GM18951 (cell line): ENCODE data around the gene MYLK2.

Source experiments
- POLR2A ChIP-seq: IDR thresholded peaks from 4 replicates; pipeline ENCODE4 v1.6.1; 2011; ENCODE audit warnings: mild to moderate bottlenecking; ENCODE audit not compliant: insufficient read length, insufficient read depth; ENCODE audit errors: extremely low read depth
- in situ Hi-C: fragments of 300-500 bp; cut with MboI; formaldehyde crosslinking; loops from one replicate; pipeline ENCODE4 v1.12.0; 2022; ENCODE audit warnings: low sequenced_read_pairs, mixed read lengths, inconsistent platforms; ENCODE audit not compliant: unreplicated experiment

The MYLK2 gene

GRCh38 chr20:31833130-31833930 is 14.2 kb downstream of the MYLK2 start:
- in situ Hi-C loops = no loop called here
- TF ChIP-seq POLR2A = no peak

GRCh38 chr20:31833931-31834521 is 14.9 kb downstream of the MYLK2 start:
- in situ Hi-C loops = no loop called here
- no peak for TF ChIP-seq POLR2A

DNA sequence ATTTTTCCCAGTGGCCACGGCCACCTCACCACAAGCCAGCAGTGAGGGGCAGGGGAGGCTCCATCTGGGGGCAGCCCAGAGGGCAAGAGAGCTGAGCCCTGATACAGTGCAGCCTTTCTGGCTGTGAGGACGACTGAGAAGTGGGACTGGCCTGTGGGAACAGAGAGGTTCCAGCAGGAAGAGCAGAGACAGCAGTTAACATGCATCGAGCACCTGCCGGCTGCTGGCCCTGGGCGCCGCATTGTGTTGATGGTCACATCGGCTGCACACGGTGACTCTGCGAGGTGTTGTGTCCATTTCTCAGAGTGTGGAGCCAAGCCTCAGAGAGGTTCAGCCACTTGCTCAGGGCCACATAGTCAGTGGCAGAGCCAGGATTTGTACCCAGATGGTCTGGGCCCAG is 16.4 kb downstream of the MYLK2 start:
- no peak for TF ChIP-seq POLR2A
- in situ Hi-C loops = no loop called here

DNA sequence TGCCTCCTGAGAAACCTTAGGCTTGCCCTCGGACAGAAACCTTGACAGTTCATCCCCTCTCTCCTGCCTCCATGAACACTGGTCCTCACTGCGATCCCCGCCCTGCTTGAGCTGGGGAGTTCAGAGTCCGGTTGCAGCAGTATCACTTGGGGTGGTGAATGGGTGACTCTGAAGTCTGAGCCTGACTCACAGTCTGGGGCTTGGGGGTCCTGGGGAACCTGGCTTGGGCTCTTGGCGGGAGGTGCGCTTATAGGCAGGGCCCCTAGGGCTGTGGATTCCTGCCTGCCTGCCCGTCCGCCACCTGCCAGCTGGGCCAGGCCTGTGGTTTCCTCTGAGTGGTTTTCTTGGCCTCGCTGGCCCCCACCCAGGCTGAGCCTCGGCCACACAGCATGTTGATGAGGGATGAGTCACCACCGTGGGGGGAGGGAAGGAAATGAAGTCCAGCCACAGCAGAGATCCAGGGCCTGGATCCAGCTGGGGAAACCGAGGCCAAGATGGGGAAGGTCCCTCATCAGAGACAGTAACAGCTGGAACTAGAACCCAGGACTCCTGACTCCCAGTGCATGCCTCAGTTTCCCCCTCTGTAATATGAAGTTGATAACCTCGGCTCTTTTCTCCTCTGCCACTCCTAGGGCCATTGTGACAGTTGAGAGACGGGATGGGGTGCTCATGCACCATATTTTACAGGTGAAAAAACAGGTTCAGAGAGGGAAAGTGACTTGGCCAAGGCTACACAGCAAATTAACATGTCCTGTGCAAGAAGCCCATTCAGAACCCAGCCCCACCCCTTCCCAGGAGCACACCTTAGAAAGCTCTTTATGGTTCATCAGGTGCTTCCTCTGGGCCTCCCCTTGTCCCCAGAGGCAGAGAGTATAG is 17.1 kb downstream of the MYLK2 start:
- TF ChIP-seq POLR2A = no peak
- in situ Hi-C loops = no loop called here

GRCh38 chr20:31836853-31837608 is 17.9 kb downstream of the MYLK2 start:
- in situ Hi-C loops = no loop called here
- no peak for TF ChIP-seq POLR2A

DNA sequence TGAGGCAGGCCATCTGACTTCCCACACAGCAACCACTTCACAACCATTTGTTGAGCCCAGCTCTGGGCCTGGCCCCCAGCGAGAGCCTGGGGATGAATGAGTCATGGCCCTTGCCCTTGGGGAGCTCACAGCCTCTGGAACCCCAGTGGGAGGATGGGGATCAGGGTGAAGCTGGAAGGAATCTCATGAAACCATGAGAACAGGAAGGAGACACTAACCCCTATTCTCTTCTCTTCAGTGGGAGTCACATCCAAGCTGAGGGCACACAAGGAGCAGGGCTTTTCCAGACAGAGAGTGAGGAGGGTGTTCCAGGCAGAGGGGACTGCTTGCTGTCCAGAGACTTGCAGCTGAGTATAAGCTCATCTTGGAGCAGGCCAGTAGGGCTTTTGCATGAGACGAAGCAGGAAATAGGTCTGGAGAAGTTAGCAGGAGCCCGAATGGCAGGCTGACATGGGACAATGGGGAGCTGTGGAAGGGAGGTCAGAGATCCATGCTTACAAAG is 18.8 kb downstream of the MYLK2 start:
- in situ Hi-C loops = no loop called here
- no peak for TF ChIP-seq POLR2A

DNA sequence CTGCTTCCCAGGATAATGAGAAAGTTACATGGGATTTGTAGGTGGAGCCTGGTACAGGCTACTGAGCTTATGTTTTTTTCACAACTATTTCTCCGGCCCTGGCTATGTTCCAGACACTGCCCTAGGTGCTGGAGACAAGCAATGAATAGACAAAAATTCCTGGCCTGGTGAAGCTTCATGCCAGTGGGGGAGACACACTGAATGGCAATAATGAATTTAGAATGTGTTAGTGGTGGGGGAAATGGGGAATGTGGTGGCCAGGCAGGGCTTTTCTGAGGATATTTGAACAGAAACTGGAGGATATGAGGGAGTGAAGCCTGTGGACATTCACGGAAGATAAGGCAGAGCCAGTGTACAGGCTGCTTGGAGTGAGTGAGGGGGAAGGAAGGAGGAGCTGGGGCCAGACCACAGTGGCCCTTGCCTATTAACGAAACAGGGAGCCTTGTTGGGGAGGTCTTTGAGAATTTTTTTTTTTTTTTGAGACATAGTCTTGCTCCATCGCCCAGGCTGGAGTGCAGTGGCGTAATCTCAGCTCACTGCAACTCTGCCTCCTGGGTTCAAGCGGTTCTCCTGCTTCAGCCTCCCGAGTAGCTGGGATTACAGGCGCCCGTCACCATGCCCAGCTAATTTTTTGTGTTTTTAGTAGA is 19.6 kb downstream of the MYLK2 start:
- in situ Hi-C loops = no loop called here
- TF ChIP-seq POLR2A = no peak

DNA sequence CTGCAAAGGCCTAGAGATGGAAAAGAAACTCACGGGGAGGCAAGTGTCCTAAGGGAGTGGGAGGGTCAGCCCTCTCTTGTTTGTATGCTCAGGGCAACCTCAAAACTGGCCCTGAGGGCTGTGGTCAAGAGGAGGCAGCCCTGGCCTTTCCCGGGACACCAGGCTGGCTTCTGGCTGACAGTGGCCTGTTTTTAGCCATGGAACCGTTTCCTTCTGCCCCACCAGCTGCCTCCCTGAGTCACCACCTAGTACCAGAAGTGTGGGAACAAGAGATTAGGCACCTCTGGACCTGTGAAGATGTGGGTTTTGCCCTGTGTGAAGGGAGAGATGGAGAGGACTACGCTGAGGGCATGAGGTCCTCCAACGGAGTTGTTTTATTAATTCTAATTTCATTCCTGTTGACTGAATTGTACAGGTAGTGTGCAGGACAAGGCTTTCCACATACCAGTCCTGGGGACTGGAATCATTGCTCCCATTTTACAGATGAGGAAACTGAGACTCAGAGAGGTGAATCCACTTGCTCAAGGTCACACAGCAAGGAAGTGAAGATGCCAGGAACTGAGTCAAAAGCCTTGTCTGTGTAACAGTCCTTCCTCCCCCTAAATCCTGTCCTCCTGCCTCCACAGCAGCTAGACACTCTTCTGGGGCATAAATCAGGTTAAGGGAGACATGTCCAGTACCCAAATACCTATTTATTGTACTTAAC is 20.8 kb downstream of the MYLK2 start:
- no peak for TF ChIP-seq POLR2A
- in situ Hi-C loops = no loop called here

GRCh38 chr20:31840906-31841816 is 22.0 kb downstream of the MYLK2 start:
- no peak for TF ChIP-seq POLR2A
- in situ Hi-C loops = no loop called here

GRCh38 chr20:31841928-31842327 is 22.8 kb downstream of the MYLK2 start:
- no peak for TF ChIP-seq POLR2A
- in situ Hi-C loops = no loop called here

DNA sequence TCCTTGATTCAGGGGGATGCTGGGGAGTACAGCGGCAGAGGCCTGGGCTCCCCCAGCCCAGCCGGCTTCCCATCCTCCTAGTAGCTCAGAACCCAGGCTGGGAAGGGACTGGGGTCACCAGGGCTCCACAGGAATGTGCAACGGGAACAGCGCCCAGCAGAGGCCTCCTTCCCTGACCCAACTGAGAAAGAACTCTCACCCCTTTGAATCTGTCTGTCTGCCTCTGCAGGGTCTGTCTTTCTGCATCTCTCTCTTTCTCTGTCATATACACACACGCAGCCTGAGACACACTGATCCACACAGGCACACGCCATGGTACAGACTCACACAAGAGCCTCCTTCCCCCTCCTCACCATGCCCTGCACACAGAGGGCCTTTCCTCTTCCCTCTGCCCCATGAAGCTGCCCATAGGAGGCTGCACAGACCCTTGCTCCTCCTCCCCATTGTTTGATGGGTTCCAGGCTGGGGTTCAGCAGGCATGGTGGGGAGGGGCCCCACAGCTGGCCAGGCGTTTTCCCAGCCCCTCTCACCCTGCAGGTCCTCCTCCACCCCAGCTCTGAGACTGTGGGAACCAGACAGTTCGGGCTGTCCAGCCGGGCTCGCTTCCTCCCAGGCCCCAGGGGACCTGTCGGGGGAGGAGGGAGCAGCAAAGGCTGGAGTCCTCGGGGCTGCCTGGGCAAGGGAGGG is 23.5 kb downstream of the MYLK2 start:
- in situ Hi-C loops = no loop called here
- TF ChIP-seq POLR2A = no peak

DNA sequence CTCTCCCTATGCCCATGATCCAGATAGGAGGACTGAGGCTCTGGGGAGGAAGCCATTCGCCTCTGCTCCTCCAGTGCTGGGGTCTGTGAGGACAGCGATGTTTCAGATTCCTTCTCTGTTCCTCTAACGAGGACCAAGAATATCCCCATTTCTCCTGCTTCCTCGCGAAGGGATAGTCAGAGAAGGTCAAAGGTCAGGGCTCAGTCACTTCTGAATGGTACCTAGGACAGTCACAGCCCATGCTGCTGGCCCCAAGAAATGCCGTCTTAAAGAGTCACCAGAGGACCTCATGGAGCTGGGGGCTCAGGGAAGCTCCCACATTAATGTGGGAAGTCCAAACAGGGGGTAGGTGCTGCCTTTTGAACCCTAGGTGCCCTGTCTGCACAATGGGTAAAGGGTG is 24.1 kb downstream of the MYLK2 start:
- in situ Hi-C loops = no loop called here
- no peak for TF ChIP-seq POLR2A
